Naive thymus-derived CD8-positive, alpha-beta T cell (primary cell): ENCODE measurements around the gene RBP3. TPM values are rescaled to one million over a fixed set of nuclear protein-coding genes. Genes with fewer than 3 reads are reported as not detected.

ENCODE experiments used
- ATAC-seq, 2 donors: fragments of 150-1000 bp; cut with Tn5 transposase in 1 of 2; sonication (Bioruptor Pico), chemical (Tn5 transposase) in 1 of 2; 1 replicate in 1 of 2; 2 replicates in 1 of 2; pipeline ENCODE4 v1.10.0; 2021; ENCODE audit warnings: mild to moderate bottlenecking in 2 of 2, moderate library complexity in 2 of 2
- POLR2A ChIA-PET: fragments of 350-600 bp; sonication (Branson Sonifier 250); formaldehyde crosslinking; loops from one replicate; lab custom pipeline; 2021; ENCODE audit warnings: antibody characterized with exemption; lab: Charles Lee
- DNase-seq, 10 donors: peaks; one replicate each; pipeline versions ENCODE4 v3.0.0 to v3.0.0-alpha.2; 2020 to 2022
- H3K27ac Mint-ChIP-seq, 10 donors: one replicate each; pipeline ENCODE4 v1.8.0; 2020 to 2022; ENCODE audit warnings: mild to moderate bottlenecking in 10 of 10, mixed read lengths in 10 of 10, moderate library complexity in 4 of 10, inconsistent platforms in 1 of 10
- H3K27me3 Mint-ChIP-seq, 5 donors: one replicate each; pipeline ENCODE4 v1.8.0; 2021 to 2022; ENCODE audit warnings: mixed read lengths in 5 of 5
- H3K36me3 Mint-ChIP-seq, 3 donors: one replicate each; pipeline ENCODE4 v1.8.0; 2020 to 2022; ENCODE audit warnings: mixed read lengths in 3 of 3, mild to moderate bottlenecking in 2 of 3, inconsistent platforms in 1 of 3
- H3K4me1 Mint-ChIP-seq, 4 donors: one replicate each; pipeline ENCODE4 v1.8.0; 2021 to 2022; ENCODE audit warnings: mixed read lengths in 4 of 4
- H3K4me3 Mint-ChIP-seq, 10 donors: one replicate each; pipeline ENCODE4 v1.8.0; 2020 to 2022; ENCODE audit warnings: mild to moderate bottlenecking in 10 of 10, mixed read lengths in 10 of 10, moderate library complexity in 6 of 10, inconsistent platforms in 1 of 10
- H3K9me3 Mint-ChIP-seq, 9 donors: one replicate each; pipeline ENCODE4 v1.8.0; 2020 to 2022; ENCODE audit warnings: mixed read lengths in 9 of 9, mild to moderate bottlenecking in 3 of 9, inconsistent platforms in 1 of 9, moderate library complexity in 1 of 9
- polyA plus RNA-seq, 3 donors: library from polyadenylated mRNA; unstranded; fragments of 300-500 nt; fragmentation: Illumina TruSeq; gene quantifications; one replicate each; pipeline ENCODE4 v1.2.3, GENCODE V29; 2021
- total RNA-seq, 8 experiments: library from RNA in 2 of 8; stranded (reverse) in 2 of 8; gene quantifications; one replicate each; pipeline ENCODE4 v1.2.3 and lab custom pipeline; 2021 to 2026

Gene RBP3
- total and polyA plus RNA-seq, 5 experiments from 2014 or later = not detected

DNA sequence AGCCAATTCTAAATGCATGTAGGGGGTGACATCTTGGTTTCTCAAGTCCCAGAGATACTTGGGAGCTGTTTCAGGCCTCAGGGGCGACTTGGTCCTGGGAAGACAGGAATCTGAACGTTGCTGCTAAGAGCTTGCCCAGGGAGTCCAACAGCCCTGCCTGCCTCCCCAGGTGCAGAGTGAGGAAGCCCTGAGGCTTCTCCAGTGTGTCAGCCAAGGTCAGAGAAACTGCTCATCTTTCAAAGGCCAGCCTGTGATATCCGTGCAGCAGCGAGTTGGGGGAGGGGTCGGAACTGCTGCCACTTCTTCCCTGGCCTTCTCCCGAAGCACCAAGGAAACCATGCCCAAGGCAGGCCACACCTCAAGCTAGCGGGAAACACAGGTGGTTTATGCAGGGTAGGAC is 16.2 kb upstream of the RBP3 start:
- Mint-ChIP-seq H3K27me3 (peaks cover 0 to 9% (median 4%) of the 10 kb centered on the region in 5 donors), H3K4me1 (peaks cover 0 to 12% (median 6%) of the 10 kb centered on the region in 4 donors), H3K36me3 (no peaks in the 10 kb centered on the region), H3K27ac (no peak overlapping the region), H3K4me3 (no peak overlapping the region), H3K9me3 (peaks cover 0 to 9% (median 0%) of the 10 kb centered on the region in 9 donors)
- POLR2A ChIA-PET = no interaction called here
- ATAC-seq (no peak), DNase-seq (no peak)

DNA sequence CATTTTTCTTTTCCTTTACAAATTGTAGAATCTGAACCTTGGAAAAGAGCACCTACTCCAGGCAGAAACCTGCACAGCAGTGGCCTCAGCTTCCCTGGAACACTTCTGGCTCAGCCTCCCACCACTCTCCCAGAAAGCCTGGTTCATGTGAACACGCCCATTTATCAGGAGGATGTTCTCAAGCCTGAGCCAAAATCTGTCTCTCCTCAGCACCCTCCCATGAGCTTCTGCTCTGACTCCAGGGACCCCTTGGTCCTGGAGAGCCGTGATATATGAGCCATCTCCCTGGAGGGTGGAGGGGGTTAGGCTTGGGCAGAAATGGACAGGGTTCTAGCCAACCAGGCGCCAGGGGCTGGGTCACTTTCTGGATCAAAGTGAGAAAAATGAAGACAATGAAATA is 15.8 kb upstream of the RBP3 start:
- H3K4me1 Mint-ChIP-seq = peaks cover 0 to 12% (median 6%) of the 10 kb centered on the region in 4 donors
- peaks cover 0 to 9% (median 0%) of the 10 kb centered on the region in 9 donors for H3K9me3 Mint-ChIP-seq
- H3K27me3 Mint-ChIP-seq = peaks cover 0 to 9% (median 4%) of the 10 kb centered on the region in 5 donors
- ATAC-seq = no peak
- no peak overlapping the region for H3K4me3 Mint-ChIP-seq
- POLR2A ChIA-PET = no interaction called here
- H3K36me3 Mint-ChIP-seq = no peaks in the 10 kb centered on the region
- no peak overlapping the region for H3K27ac Mint-ChIP-seq
- no peak for DNase-seq

DNA sequence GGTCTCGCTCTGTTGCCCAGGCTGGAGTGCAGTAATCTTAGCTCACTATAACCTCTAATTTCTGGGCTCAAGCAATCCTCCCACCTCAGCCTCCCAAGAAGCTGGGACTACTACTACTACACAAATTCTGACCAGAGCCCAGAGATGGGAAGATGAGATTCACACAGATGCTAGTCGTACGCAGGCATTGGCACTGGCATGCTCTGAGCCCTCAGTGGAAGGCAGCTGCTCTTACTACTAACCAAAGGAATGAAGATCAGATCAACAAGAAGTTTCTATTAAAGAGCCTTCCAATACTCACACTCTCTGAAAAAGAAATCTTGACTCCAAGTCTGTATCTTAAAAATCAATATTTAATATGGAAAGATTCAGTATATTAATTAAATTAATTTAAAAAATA is 15.2 kb upstream of the RBP3 start:
- H3K27ac Mint-ChIP-seq = no peak overlapping the region
- ATAC-seq (no peak), DNase-seq (no peak)
- H3K36me3 Mint-ChIP-seq = no peaks in the 10 kb centered on the region
- POLR2A ChIA-PET = no interaction called here
- H3K27me3 Mint-ChIP-seq = peaks cover 0 to 9% (median 4%) of the 10 kb centered on the region in 5 donors
- peaks cover 0 to 9% (median 0%) of the 10 kb centered on the region in 9 donors for H3K9me3 Mint-ChIP-seq
- H3K4me1 Mint-ChIP-seq = peaks cover 0 to 7% (median 3%) of the 10 kb centered on the region in 4 donors
- no peak overlapping the region for H3K4me3 Mint-ChIP-seq

DNA sequence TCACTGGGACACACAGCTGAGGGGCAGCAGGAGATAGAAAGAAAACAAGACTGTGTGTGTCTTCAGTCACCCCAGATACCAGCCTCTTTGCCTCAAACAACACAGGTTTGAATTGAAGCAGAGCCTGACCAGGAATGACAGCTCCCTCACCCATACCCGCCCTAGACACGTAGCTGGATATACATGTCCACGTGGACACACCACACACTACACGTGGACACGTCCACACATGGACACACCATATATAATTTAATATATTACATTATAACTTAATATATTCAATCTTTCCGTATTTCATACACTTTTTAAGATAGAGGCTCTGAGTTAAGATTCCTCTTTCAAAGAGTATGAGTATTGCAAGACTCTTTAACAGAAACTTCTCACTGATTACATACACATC is 14.6 kb upstream of the RBP3 start:
- peaks cover 0 to 3% (median 0%) of the 10 kb centered on the region in 9 donors for H3K9me3 Mint-ChIP-seq
- H3K27me3 Mint-ChIP-seq = peaks cover 0 to 9% (median 4%) of the 10 kb centered on the region in 5 donors
- peaks cover 0 to under 1% (median under 1%) of the 10 kb centered on the region in 4 donors for H3K4me1 Mint-ChIP-seq
- no peak overlapping the region for H3K4me3 Mint-ChIP-seq
- DNase-seq = no peak
- H3K27ac Mint-ChIP-seq = no peak overlapping the region
- no peaks in the 10 kb centered on the region for H3K36me3 Mint-ChIP-seq
- POLR2A ChIA-PET = no interaction called here
- no peak for ATAC-seq

DNA sequence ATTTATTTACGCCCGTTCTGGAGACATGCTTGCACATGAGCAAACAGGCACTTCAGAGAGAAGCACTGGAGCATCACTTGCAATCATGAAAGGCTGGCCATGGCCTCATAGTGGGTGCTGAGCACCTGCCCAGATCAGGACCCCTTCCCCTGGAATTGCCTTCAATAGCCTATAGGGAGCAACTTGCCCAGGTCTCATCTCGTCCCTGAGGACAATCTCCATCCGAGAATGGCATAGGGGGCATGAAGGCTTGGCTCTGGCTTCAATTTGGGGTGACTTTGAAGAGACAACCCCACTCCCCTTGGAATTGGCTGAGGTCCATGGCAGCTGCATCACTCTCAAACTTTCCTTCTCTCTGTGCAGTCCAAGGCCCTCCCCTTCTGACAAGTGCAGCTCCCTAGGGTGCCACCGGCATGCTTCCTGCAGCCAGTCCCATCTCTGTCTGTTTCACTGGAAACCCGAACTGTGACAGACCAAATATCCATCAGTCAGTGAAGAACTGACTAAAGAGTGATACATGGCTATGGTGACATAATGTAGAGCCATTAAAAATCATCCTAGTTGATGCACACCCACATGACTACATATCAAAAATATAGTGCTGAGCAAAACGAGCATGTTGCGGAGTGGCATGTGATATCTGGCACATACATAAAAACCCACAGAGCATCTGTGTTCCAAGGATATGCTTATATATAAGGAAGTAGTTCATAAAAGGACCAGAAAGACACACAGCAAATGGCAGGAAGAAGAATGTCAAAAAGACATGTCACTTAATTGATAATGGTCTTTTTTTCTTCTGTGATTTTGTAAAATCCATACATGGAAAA is 13.5 kb upstream of the RBP3 start:
- Mint-ChIP-seq H3K4me1 (no peaks in the 10 kb centered on the region), H3K27ac (peak overlapping the region in 1 of 10 donors; percentile 37), H3K27me3 (peaks cover 0 to 13% (median 4%) of the 10 kb centered on the region in 5 donors), H3K36me3 (no peaks in the 10 kb centered on the region), H3K4me3 (no peak overlapping the region), H3K9me3 (no peaks in the 10 kb centered on the region)
- DNase-seq (no peak), ATAC-seq (no peak)
- POLR2A ChIA-PET = no interaction called here

DNA sequence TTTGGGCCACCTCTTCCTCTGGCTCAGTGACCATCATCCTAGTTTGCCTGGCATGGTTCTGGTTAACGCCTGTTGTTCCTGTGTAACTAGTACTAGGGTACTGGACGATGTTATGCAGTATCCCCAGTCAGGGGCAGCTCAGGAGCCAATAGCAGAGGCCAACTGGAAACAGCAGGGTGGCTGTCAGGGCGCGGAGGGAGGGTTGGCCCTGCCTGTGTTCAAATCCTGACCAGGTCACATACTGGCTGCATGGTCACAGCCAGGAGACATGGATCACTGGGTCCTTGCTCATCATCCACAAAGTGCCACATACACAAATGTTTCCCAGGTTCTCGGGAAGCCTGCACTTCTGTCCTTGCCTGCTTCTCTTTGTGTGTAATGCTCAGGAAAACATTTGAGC is 12.3 kb upstream of the RBP3 start:
- POLR2A ChIA-PET = no interaction called here
- Mint-ChIP-seq H3K4me3 (no peak overlapping the region), H3K36me3 (no peaks in the 10 kb centered on the region), H3K27ac (no peak overlapping the region), H3K27me3 (peaks cover 3 to 24% (median 5%) of the 10 kb centered on the region in 5 donors), H3K9me3 (no peaks in the 10 kb centered on the region), H3K4me1 (peaks cover 0 to 5% (median 3%) of the 10 kb centered on the region in 4 donors)
- DNase-seq = no peak
- no peak for ATAC-seq

DNA sequence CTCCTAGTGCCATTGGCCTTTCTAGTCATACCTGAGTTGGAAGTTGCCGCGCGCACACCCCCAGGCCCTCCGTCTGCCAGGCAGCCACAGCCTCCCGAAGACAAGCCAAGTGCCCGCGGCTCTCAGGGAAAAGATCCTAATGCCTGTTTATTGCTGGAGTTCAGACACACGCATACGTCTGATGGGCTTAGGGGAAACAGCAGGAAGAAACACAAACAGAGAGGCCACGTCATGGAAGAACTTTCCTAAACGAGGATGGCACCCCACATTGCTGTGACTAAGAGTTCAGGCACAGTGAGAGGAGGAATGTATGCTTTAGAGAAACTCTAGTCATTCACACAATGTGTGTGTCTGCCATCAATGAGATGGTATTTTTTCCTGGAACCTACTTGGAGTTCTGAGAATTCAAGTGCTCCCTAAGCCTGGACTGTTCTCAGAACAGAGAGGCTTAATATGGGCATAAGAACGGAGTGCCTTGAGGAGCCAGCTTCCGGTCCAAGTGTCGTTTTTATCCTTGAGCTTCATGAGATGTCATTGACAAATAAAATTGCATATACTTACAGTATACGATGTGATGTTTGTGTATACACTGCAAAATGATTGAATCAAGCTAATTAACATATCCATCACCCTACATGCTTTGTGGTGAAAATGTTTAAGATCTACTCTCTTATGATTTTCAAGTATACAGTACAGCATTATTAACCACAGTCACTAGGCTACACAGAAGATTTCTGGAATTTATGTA is 11.6 kb upstream of the RBP3 start:
- Mint-ChIP-seq H3K4me3 (no peak overlapping the region), H3K9me3 (no peaks in the 10 kb centered on the region), H3K36me3 (no peaks in the 10 kb centered on the region), H3K4me1 (peaks cover 0 to 5% (median 3%) of the 10 kb centered on the region in 4 donors), H3K27ac (no peak overlapping the region), H3K27me3 (peaks cover 3 to 24% (median 5%) of the 10 kb centered on the region in 5 donors)
- no peak for ATAC-seq
- DNase-seq = no peak
- POLR2A ChIA-PET = no interaction called here

DNA sequence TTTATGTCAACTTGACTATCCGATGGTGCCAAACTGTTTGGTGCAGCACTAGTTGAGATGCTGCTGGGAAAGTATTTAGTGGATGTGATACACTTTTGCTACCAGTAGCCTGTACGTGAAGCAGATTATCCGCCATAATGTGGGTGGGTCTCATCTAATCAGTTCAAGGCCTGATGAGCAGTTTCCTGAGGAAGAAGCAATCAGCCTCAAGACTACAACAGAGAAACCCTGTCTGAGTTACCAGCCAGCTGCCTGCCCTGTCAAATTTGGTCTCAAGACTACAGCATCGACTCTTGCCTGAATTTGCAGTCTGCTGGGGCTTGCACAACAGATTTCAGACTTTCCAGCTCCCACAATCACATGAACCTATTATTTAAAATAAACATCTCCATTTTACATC is 10.9 kb upstream of the RBP3 start:
- no peaks in the 10 kb centered on the region for H3K9me3 Mint-ChIP-seq
- H3K27ac Mint-ChIP-seq = no peak overlapping the region
- ATAC-seq (no peak), DNase-seq (no peak)
- H3K36me3 Mint-ChIP-seq = no peaks in the 10 kb centered on the region
- H3K4me1 Mint-ChIP-seq = peaks cover 0 to 5% (median 3%) of the 10 kb centered on the region in 4 donors
- POLR2A ChIA-PET = no interaction called here
- peaks cover 3 to 24% (median 5%) of the 10 kb centered on the region in 5 donors for H3K27me3 Mint-ChIP-seq
- no peak overlapping the region for H3K4me3 Mint-ChIP-seq

DNA sequence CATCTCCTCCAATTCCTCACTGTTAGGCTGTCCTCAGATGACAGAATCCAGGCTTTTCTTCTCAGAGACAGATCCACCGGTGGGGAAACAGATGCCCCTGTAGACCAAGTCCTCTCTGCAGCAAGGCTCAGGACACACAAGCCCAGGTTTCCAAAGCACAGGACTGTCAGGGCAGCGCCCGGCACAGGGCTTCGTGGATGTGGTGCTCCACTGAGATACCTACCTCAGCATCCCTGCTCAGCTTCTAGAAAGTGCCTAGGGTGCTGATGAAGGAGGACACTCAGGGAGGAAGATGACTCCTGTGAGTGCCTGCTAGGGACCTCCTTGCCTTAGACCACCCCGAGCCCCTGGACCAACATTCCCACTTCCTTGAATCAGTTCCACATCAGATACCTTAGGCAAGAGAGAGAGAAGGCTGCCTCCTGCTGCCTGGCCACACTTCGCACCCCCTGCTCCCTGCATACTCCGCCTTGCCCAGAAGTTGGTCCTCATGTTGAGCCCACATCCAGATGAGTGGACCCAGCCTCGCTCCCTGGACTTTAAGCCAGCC is 8.9 kb upstream of the RBP3 start:
- Mint-ChIP-seq H3K4me1 (peaks cover 0 to 5% (median 3%) of the 10 kb centered on the region in 4 donors), H3K4me3 (no peak overlapping the region), H3K27ac (peak overlapping the region in 2 of 10 donors; percentile 48 to 58), H3K9me3 (no peaks in the 10 kb centered on the region), H3K27me3 (peaks cover 3 to 24% (median 5%) of the 10 kb centered on the region in 5 donors), H3K36me3 (no peaks in the 10 kb centered on the region)
- DNase-seq = no peak
- POLR2A ChIA-PET = no interaction called here
- no peak for ATAC-seq

DNA sequence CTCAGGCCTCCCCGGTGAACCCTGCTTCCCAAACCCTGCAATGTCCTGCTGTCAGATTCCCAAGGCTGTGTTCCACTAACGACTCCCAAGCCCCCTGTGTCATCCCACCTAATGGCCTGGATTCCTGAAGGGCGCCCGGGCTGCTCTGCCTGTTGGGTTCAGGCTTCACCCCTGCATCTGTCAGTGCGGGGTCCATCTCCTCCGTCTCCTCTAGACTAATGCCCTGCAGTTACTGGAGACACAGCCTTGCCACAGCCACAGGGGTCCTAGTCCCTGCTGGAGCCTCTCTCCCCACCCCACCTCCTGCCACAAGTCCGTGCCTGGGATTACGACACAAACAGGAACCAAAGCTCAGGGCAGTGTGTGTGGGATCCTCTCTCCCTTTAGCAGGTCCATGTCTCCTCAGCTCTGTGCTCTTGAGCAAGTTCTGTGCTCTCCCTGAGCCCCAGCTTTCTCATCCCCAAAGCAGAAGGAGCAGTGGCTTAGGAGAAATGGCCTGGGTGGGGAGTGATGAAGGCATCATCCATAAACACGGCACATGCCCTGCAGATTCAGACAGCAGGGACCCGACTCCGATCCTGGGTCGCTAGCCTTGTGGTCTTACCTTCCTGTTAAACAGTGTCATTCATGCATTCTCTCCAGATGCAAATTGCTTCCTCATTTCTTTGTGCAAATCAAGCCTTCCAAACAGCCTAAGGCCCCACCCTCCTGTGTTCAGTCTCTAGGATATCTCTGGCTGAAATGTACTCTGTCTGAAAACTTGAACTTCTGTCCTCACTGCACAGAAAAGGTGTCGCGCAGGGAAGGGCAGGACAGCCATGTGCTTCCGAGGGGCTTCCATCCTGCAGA is 8.2 kb upstream of the RBP3 start:
- Mint-ChIP-seq H3K36me3 (no peaks in the 10 kb centered on the region), H3K9me3 (no peaks in the 10 kb centered on the region), H3K4me3 (no peak overlapping the region), H3K4me1 (peaks cover 0 to 5% (median 3%) of the 10 kb centered on the region in 4 donors), H3K27ac (peak overlapping the region in 2 of 10 donors; percentile 48 to 52), H3K27me3 (peaks cover 3 to 18% (median 5%) of the 10 kb centered on the region in 5 donors)
- POLR2A ChIA-PET = no interaction called here
- no peak for ATAC-seq
- peak in 1 of 10 donors; percentile 49 for DNase-seq

DNA sequence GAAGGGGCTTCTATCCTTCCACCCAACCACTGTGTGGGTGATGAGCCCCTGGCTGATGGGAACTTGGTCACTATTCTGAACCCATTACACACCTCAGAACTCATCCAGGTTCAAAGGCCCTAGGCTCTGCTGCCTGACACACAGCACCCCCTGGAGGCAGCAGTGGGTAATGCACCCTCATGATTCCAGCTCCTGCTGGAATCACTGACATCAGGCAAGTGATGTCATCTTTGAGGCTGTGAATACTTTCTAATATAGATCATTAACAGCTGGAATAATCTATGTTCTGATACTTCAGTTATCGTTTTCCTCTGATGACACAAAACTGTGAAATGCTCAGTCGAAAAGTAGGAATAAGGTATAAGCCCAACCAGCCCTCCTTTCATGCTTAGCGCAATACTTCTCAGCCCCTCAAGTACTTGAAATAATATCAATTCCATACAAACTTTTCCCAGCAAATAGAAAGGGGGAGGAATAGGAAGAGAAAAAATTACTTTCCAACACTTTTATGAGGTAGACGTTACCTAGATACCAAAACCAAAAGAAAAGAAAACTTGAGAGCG is 7.5 kb upstream of the RBP3 start:
- H3K9me3 Mint-ChIP-seq = no peaks in the 10 kb centered on the region
- peak overlapping the region in 1 of 10 donors; percentile 38 for H3K27ac Mint-ChIP-seq
- DNase-seq (peak; percentile 42 to 82 (median 68)), ATAC-seq (peak; percentile 49 to 68)
- H3K4me1 Mint-ChIP-seq = peaks cover 0 to 5% (median 3%) of the 10 kb centered on the region in 4 donors
- POLR2A ChIA-PET = no interaction called here
- no peak overlapping the region for H3K4me3 Mint-ChIP-seq
- H3K27me3 Mint-ChIP-seq = peaks cover 3 to 16% (median 5%) of the 10 kb centered on the region in 5 donors
- no peaks in the 10 kb centered on the region for H3K36me3 Mint-ChIP-seq
